A673 (cell line): ENCODE results near the gene SPAG6. TPM values are rescaled to one million over a fixed set of nuclear protein-coding genes. Genes with fewer than 3 reads are reported as not detected.

Experiments used
- BruUV-seq: library from RNA; stranded (reverse); fragments of 400-500 nt; replicated peaks from 2 replicates; lab custom pipeline; 2021; lab: Mats Ljungman, UMichigan
- CTCF ChIA-PET: fragments of 300-600 bp; sonication (Branson Sonifier 250); formaldehyde crosslinking; loops from one replicate; lab custom pipeline; 2022; ENCODE audit warnings: antibody characterized with exemption; lab: Charles Lee
- POLR2A ChIA-PET: fragments of 300-600 bp; sonication (Branson Sonifier 250); formaldehyde crosslinking; loops from one replicate; lab custom pipeline; 2022; ENCODE audit warnings: antibody characterized with exemption; ENCODE audit not compliant: low non-redundant PET; lab: Charles Lee
- DNase-seq: peaks from one replicate; pipeline ENCODE4 v3.0.0-alpha.2; 2015; ENCODE audit warnings: low spot score
- H3K27ac ChIP-seq: fragments of 200-600 bp; sonication (generic); 2 replicates; pipeline ENCODE4 v1.5.1; 2016; ENCODE audit warnings: mixed run types, low read depth, mild to moderate bottlenecking, mixed read lengths, antibody characterized with exemption, low read length; ENCODE audit not compliant: poor library complexity, severe bottlenecking
- H3K27me3 ChIP-seq: fragments of 200-600 bp; sonication (generic); replicated peaks from 2 replicates; pipeline ENCODE4 v1.6.1; 2017; ENCODE audit warnings: mixed run types, low read depth, mild to moderate bottlenecking, mixed read lengths, antibody characterized with exemption, low read length; ENCODE audit not compliant: insufficient read depth, poor library complexity
- H3K36me3 ChIP-seq: fragments of 200-600 bp; sonication (generic); 2 replicates; pipeline ENCODE4 v1.6.1; 2016; ENCODE audit warnings: mixed run types, mild to moderate bottlenecking, mixed read lengths, antibody characterized with exemption, low read length; ENCODE audit not compliant: insufficient read depth, poor library complexity, severe bottlenecking
- H3K4me1 ChIP-seq: fragments of 200-600 bp; sonication (generic); 2 replicates; pipeline ENCODE4 v1.6.1; 2017; ENCODE audit warnings: mixed run types, mild to moderate bottlenecking, mixed read lengths, antibody characterized with exemption, low read length; ENCODE audit not compliant: insufficient read depth, poor library complexity, severe bottlenecking
- H3K4me3 ChIP-seq: fragments of 200-600 bp; sonication (generic); 2 replicates; pipeline ENCODE4 v1.5.1; 2016; ENCODE audit warnings: low read depth, mixed run types, mild to moderate bottlenecking, mixed read lengths, low read length; ENCODE audit not compliant: poor library complexity, severe bottlenecking
- H3K9me3 ChIP-seq: fragments of 200-600 bp; sonication (generic); 2 replicates; pipeline ENCODE4 v1.6.1; 2016; ENCODE audit warnings: mixed run types, low read depth, mild to moderate bottlenecking, mixed read lengths, antibody characterized with exemption, low read length; ENCODE audit not compliant: poor library complexity, severe bottlenecking
- CTCF ChIP-seq: fragments of 300-800, 200-600 bp; sonication (generic); conservative IDR thresholded peaks from 2 replicates; pipeline ENCODE4 v1.5.1; 2017; ENCODE audit warnings: low read depth, mild to moderate bottlenecking, antibody characterized with exemption, low read length, moderate library complexity, mixed read lengths
- EZH2 ChIP-seq: fragments of 200-600 bp; sonication (generic); IDR thresholded peaks from 2 replicates; pipeline ENCODE4 v1.6.1; 2017; ENCODE audit warnings: borderline replicate concordance, low read depth, mild to moderate bottlenecking, mixed read lengths, antibody characterized with exemption, low read length; ENCODE audit not compliant: poor library complexity, severe bottlenecking
- intact Hi-C: fragments of 100-400 bp; cut with micrococcal nuclease; formaldehyde crosslinking; loops from one replicate; pipeline ENCODE4 v1.10.0; 2022; ENCODE audit not compliant: unreplicated experiment
- total RNA-seq: library from RNA; stranded (reverse); gene quantifications from 2 replicates; pipeline ENCODE4 v1.2.3, GENCODE V29; 2021

The SPAG6 gene
- total RNA-seq, 1 experiment from 2014 or later, result 0.39 TPM

DNA sequence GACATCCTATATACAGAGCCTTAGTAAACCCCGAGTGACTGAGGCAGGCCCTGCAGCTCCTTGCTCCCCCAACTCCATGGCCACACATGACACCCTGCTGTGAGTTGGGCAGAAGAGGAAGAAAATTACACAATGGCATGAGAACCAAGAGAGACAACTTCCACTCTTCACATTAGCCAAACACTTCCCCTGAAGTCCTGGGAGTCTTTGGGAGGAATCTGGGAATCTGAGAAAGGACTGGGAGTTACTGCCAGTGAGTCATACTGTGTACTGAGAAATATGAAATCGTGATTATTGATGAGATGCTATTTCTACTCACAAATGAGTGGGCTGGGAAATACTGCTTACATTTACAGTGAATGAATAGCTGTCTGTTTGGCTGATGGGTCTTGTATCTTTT, 116.6 kb downstream of the SPAG6 start:
- Histone ChIP-seq H3K4me1 (peaks cover 4% of the 10 kb centered on the region), H3K27ac (no peak overlapping the region), H3K4me3 (no peak overlapping the region), H3K9me3 (no peaks in the 10 kb centered on the region), H3K27me3 (no peaks in the 10 kb centered on the region), H3K36me3 (no peaks in the 10 kb centered on the region)
- TF ChIP-seq EZH2, result no peak
- no peak for TF ChIP-seq CTCF
- no peak for DNase-seq
- ChIA-PET CTCF (no interaction called here), POLR2A (no interaction called here)
- BruUV-seq, result no TSS peak
- intact Hi-C loops, result no loop called here

DNA sequence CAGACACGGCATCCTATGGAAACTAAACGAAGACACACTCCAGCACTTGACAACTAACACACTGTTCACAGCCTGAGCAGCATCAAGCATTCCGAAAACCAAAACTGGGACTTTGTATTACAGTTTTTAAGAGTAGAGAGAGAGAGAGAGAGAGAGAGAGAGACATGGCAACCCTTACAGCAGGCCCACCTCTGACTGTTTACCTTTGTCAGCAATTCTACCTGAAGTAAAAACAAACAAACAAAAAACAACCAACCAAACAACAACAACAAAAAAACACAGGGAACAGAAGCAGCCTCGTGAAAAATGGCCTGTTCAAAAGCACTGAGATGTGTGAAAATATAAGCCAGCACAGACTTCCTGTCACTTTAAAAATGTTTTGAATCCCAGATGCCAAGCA, 118.0 kb downstream of the SPAG6 start:
- ChIA-PET POLR2A (no interaction called here), CTCF (no interaction called here)
- DNase-seq, result no peak
- Histone ChIP-seq H3K27ac (no peak overlapping the region), H3K4me3 (no peak overlapping the region), H3K36me3 (no peaks in the 10 kb centered on the region), H3K9me3 (no peaks in the 10 kb centered on the region), H3K4me1 (peaks cover 4% of the 10 kb centered on the region), H3K27me3 (no peaks in the 10 kb centered on the region)
- intact Hi-C loops, result no loop called here
- BruUV-seq, result no TSS peak
- TF ChIP-seq EZH2, result no peak
- no peak for TF ChIP-seq CTCF

- CTCF ChIA-PET, result no interaction called here
- Histone ChIP-seq H3K36me3 (no peaks in the 10 kb centered on the region), H3K4me1 (peaks cover under 1% of the 10 kb centered on the region), H3K4me3 (no peak overlapping the region), H3K9me3 (no peaks in the 10 kb centered on the region), H3K27me3 (no peaks in the 10 kb centered on the region), H3K27ac (no peak overlapping the region)
- intact Hi-C loops, result no loop called here
- DNase-seq, result no peak
- no TSS peak for BruUV-seq
- POLR2A ChIA-PET, result no interaction called here
- TF ChIP-seq EZH2 (no peak), CTCF (no peak)
Measured at GRCh38 chr10:22464966-22465629, 119.8 kb downstream of the SPAG6 start.
